NCI-H2196 (cell line): ENCODE results near the gene FDX2.
"Not testable (repeated sequence)": the region's sequence is repeated elsewhere in the genome, so short reads cannot be mapped to it uniquely, and the experiment has no call there.

ENCODE experiments used
- DNase-seq: peaks from one replicate; lab custom pipeline; 2025; ENCODE audit not compliant: unreplicated experiment; lab: John Stamatoyannopoulos, UW

The FDX2 gene

DNA sequence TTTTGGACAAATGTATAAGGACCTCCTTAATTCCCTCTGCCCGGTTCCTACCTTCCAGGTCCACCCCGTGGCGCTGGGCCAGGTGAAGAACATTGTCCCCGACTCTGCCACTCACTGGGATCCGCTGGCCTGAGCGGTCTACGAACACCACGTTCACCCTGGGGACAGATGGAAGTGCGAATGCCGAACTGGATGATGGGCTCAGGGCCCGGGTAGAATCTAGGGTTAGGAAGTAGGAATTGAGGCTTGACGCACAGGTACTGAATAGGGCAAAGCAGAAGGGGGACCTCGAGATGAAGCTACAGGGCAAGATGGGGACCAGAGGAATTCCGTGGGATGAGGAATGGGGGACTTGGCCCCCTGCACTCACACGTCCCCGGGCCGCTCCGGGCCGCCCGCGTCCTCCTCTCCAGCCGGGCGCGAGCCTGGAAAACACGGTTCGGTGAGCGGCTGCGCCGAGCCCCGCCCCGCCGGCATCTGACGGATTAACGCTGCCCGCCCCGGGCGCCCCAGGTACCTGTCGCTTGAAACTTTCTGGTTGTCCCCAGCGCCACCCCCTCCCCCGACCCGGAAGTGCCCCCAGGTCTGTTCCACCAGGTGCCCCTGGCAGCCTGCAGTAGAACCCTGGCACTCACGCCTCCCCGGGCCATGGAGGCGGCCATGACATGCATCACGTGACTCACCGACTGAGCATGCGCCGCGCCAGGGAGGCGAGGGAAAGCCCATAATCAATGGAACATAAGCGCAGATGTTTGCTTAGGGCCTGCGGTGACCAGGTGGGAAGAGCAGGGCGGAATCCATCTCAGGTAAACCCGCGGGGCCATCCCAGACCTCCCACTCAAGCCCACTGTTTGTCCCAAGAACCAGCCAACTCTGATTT lies at the start of gene FDX2:
TSS of gene FDX2 (minus strand) at position 681 of the 880 bp plus-strand sequence. CDS start at position 662, 19 bp downstream.
- peak; percentile 93 for DNase-seq

DNA sequence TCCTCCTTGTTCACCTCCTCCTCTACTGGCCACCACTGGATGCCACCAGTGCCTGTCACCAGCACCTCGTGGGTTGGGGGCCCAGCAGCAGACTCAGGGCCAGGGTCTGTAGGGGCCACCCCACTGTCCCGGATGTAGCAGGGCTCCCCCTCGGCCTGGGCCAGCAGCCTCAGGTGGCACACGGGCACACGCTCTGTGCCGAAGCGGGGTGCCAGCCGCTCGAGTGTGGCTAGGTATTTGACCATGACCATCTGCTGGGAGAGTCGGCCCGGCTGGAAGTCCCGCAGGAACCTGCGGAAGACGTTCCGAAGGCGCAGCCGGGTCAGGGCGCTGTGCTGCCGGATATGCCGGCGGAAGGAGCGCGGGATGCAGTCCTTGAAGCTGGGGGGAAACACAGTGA lies 49.7 kb upstream of the FDX2 start:
- DNase-seq: no peak

DNA sequence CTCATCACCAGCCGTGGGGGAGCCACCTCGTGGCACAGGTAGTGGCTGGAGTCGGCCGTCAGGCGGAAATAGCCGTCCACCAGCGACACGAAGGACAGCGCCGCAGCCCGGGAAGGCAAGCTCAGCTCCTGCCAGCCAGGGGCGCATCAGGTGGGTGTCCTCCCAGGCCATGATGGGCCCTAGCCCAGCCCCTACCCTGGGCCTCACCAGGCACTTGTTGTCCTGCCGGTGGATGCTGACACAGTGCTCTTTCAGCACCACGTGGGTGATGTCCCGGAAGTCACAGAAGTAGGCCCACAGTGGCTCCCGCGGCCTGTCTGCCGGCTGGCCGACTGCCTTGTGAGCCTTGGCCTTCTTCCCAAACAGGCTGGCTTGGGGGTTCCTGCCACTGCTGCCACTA lies 48.8 kb upstream of the FDX2 start:
- no peak for DNase-seq

DNA sequence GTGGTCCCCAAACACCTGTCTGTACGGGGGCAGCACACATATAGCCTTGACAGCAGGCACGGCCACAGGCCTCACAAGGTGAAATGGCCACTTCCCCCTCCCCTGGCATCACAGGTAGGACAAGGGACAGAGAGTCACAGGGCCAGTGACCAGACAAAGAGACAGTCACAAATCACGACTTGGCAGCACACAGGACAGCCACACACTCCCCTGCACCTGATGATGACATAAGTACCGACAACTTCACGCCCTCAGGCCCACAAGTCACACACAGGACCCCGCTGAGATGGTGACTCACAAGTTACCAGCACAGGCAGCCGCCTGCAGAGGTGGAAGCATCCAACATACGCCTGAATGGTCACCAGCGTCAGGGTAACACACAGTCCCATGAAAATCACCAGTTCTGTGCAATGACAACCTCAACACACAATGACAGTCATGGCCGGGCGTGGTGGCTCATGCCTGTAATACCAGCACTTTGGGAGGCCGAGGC lies 48.0 kb upstream of the FDX2 start:
- no peak for DNase-seq

DNA sequence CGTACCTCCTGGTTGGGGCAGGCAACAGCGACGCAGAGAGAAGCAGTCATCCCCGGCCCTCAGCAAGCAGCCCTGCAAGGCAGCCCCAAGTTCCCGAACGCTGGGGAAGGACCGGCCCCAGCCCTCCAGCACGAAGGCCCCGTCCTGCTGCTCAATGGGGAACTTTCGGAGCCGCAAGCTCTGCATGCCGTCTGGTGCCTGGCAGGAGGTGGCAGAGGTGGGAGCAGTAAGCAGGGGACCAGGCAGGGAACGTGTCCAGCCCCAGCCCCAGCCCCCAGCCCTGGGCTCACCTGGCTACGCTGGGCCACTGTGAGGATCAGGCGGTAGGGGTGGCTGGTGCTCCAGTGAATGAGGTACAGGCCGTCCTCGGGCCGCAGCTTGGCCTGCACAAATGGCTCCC lies 46.4 kb upstream of the FDX2 start:
- no peak for DNase-seq

DNA sequence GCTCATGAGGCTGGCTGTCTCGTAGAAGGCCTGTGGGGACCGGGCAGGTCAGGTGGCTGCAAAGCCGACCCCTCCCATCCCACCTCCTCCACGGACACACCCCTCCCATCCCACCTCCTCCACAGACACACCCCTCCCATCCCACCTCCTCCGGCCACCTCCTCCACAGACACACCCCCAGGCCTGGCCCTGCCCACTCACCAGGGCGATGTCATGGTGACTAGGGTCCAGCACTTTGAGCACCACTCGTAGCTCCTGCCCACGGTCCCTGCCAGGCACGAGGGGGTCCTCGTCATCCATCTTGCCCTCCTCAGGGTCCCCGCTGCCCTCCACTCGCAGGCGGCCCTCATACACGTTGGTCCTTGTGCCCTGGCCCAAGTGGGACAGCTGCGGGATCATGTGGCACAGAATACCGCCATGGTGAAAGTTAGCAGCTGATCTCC lies 45.8 kb upstream of the FDX2 start:
- DNase-seq: no peak

DNA sequence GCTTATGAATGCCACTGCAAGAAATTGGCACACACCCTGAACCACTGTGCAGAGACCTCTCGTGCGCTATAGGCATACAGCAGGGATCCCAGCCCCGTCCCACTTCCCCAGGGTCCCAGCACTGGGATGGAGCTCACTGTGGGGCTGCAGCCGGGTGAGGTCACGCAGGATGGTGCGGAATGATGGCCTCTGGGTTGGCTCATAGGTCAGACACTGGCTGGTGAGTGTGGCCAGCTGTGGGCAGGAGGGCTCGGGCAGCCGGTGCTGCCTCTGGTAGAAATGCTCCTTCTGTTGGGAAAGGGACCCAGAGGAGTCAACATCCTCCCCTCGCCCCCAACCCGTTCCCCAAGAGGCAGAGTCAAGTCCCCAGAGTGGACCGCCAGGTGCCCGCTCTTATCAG lies 40.6 kb upstream of the FDX2 start:
- DNase-seq: no peak

DNA sequence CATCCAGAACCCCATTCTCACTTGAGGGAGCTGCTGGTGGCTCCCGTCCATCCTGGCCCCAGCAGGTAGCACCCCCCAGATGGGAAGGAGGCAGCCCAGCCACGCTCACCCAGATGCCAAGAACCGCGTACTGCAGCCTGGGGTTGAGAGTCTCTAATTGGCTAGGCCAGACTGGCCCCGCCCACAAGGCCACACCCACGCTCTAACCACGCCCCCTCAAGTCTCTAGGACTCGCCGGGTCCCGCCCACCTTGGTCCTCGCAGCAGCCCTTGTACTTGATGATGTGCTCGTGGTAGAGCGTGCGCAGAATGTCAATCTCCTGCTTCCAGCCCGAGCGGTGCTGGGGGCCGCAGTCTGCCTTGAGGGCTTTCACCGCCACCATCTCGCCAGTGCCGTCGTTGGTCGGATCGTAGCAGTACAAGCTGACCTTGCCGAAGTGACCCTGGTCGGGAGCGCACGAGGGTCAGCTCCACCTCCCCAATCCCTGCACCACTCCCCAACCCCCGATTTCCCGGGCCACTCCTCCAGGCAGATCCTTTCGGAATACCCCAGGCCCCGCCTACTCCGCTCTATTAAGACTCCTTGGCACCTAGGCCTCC lies 38.1 kb upstream of the FDX2 start:
- DNase-seq: peak; percentile 11

DNA sequence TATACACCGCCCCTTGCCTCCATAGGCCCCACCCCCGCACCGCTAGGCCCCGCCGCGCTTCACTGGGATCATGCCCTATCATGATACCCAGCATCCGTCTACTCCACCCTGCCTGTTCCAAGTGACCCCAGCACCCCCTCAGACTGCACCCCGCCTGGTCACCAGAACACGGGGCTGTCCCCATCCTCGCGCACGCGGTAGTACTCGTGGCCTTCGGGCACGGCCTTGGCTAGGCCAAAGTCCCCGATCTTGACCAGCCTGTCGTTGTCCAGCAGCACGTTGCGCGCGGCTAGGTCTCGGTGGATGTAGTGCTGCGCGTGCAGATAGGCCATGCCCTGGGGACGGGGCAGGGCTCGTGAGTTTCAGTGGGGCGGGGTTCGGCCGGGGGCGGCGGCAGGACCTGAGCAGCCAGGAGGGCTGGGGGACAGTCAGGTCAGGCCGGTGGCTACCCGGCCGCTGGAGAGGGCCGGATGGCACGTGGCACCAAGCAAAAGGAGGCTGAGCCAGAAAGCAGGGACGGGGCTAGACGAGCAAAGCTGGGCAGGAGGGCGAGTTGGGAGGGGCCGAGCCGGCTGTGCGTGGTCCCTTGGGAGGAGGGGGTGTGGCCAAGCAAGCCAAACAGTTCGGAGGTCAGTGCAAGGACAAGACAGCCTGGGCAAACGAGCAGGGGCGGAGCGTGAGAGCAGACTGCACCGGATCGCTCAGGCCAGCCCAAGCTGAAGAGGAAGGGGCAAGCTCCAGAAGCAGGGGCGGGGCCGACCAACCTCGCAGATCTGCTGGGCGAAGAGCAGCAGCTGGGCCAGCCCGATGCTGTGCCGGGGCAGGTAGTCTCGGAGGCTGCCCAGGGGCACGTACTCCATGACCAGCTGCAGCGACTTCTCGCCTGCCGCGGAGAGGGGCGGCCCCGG lies 37.2 kb upstream of the FDX2 start:
- no peak for DNase-seq

DNA sequence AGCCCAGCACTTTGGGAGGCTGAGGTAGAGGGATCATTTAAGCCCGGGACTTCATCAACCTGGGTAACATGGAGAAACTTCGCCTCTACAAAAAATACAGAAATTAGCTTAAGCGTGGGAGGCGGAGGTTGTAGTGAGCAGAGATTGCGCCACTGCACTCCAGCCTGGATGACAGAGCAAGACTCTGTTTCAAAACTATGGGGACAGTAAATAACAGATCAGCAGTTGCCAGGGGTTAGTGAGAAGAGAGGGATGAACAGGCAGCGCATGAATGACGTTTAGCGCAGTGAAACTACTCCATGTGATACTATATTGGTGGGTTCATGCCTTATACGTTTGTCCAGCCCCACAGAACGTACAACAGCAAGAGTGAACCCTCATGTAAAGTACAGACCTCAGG lies 30.7 kb upstream of the FDX2 start:
- no peak for DNase-seq

DNA sequence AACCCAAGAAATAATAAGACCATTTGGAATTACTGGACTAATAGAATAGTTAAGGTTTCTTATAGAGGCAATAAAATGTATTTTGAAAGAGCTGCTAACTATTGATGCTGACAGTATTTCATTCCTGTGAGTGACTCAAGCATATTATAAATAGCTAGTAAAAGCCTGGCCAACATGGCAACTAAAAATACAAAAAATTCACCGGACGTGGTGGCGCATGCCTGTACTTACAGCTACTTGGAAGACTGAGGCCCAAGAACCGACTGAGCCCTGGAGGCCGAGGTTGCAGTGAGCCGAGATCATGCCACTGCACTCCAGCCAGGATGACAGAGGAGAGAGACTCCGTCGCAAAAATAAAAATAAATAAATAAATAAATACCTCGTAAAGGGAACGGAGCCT lies 29.0 kb upstream of the FDX2 start:
- no peak for DNase-seq

DNA sequence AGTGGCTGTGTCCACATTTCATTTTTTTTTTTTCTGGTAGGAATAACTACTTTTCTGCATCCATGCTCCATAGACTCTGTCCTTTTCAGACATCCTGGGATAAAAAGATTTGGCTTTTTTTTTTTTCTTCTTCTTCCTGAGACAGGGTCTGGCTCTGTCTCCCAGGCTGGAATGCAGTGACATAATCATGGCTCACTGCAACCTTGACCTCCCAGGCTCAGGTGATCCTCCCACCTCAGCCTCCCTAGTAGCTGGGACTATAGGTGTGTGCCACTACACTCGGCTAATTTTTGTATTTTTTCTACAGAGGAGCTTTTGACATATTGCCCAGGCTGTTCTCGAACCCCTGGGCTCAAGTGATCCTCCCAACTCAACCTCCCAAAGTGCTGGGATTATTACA lies 27.7 kb upstream of the FDX2 start:
- DNase-seq: no peak

DNA sequence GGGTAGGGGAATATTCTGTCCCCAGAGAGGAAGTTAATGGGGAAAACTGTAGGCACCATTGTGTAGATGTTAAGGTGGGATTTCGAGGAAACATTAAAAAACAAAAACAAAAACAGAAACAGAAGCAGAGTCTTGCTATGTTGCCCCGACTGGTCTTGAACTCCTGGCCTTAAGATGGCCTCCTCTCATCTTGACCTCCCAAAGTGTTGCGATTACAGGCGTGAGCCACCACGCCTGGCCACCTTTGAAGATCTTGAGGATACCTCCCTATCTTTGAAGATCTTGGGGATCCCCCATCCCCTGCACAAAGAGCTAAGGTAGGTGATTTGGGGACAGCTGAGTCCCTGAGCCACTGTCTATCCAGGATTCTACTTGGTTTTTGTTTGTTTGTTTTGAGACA lies 24.2 kb upstream of the FDX2 start:
- no peak for DNase-seq

DNA sequence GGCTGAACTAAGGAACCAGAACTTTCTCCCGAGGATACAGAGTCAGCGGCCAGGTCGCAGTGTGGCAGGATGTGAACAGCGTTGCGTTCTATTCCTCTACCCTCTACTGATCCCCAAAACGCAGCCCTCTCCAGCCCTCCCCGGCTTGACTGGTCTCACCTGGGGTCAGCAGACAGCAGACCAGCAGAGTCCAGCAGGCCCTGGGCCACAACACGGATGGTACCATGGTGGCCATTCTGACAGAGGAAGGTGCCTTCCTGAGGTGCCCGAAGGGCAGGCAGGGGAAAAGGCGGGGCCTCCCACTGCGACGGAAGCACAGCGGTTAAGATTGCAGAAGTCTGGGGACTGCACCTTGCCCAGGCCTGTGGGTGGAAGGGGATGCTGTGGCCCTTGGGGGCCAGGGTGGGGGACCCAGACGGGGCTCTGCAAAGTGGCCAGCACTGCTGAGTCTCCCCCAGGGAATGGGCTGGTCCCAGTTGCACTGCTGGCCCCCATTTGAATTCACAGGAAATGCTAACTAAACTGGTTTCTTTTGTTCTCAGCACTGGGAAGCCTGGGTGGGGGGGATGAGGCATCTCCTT lies 23.7 kb upstream of the FDX2 start, which contains the start of gene ICAM3:
TSS of gene ICAM3 (minus strand) at position 245 of the 581 bp plus-strand sequence. CDS start at position 235, 10 bp downstream.
- no peak for DNase-seq

DNA sequence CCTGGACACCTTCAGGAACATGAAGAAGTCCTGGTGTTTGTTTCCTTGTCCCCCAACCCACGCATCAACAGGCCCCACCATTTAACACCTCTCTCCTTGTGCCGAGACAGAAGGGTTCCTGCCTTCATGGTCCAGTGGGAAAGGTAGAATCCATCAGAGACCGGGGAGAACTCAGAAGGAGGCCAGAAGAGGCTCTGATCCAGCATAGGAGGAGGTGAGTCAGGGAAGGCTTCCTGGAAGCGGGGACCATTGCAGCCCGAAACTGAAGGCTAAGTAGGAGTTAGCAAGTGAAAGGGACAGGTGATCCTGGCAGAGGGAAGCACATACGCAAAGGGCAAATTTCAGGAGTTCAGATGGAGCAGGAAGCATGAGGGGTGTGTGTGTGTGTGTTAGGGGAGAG lies 23.1 kb upstream of the FDX2 start:
- DNase-seq: no peak

DNA sequence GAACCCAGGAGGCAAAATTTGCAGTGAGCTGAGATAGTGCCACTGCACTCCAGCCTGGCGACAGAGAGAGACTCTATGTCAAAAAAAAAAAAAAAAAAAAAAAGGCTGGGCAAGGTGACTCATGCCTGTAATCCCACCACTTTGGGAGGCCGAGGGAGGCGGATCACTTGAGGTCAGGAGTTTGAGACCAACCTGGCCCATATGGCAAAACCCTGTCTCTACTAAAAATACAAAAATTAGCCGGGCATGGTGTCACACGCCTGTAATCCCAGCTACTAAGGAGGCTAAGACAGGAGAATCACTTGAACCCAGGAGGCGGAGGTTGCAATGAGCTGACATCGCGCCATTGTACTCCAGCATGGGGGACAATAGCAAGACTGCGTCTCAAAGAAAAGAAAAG lies 20.9 kb upstream of the FDX2 start:
- DNase-seq: not testable (repeated sequence)

DNA sequence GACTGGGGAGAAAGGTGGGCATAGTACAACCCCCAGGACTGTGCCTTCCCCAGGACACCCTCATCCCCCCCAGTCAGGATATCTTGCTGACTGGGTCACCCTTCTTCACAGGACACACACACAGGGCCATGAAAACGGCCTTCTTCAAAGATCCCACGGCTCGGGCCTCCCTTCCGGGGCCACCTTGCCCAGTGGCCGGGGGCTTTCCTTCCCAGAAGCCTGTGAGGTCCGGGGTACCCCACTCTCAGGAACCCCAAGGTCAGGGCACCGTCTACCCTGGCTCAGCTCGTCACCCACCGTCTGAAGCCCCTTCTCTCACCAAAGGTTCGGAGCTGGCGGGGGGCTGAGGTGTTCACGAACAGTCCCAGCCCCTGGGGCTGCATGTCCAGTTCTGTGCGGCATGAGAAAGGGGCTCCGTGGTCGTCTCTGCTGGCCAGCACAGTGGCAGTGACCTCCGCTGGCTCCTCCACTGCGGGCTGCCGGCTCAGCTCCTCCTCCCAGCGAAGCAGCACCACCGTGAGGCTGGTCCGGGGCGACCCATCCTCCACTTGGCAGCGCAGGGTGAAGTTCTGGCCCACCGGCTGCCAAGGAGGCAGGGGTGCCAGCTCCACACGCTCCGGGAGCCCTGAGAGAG lies 19.7 kb upstream of the FDX2 start:
- no peak for DNase-seq

DNA sequence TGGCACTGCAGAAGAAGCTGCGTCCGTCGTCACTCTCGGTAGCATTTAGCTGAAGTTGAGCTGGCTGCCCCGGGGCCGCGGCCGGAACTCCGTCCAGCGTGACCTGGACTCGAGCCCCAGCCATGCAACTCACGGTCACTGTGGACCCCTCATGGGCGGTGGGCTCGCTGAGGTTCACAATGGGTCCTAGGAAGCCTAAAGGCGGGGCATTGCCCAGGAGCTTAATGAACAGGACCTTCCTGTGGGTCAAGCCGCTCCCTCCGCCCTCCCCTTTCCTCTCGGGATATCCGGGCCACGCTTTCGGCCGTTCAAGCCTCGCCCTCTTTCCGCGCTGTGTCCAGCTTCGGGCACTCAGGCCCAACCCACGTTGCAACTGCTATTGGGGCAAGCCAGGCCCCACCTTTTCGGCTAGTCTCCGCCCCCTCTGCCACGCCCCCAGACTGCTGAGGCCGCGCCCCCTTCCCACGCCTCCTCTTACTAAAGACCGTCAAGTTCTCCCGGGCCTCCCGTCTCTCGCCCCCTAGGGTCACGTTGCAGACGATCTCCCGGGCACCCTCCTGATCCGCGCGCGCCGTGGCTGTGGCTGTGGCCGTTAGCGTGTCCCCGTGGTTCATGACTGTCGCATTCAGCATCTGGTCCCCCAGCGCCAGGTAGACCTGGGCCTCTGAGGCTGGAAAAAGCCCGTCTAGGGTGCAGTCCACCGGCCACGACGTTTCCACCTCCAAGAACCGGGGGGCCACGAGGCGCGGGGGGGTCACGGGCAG lies 19.0 kb upstream of the FDX2 start:
- peak; percentile 89 for DNase-seq

DNA sequence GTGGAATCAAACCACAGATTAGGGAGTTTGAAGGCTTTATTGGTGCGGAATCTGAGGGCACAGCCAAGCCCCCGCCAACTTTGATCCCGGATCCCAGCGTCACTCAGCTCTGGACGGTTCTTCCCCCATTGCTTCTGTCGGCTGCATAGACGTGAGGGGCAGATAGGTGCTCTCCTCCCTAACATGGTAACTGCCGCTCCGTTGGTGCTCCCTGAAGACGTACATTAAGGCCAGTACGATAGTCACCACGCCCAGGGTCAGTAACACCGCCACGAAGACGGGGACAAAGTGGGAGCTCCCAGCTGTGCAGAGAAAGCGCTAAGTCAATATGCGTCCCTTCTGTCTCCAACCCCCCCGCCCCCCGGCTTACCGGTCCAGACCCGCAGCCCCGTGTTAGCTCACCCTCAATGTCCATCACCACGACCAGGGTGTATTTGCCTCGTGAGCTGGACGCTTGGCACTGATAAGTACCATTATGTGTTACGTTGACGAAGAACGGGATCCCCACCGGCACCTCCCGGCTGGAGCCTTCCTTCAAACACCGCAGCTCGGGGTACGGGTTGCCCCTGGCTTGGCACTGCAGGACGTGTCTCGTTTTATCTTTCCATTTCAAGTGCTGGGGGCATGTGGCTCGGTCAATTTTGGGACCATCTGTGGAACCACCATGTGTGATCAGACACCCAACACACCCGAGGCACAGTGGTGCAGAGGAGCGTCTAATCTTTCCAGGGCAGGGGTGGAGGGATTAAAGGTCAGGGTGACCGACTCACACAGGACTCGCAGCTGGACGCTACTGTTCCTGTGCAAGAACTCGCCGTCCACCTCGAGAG lies 18.2 kb upstream of the FDX2 start:
- peak; percentile 50 for DNase-seq
